Tibial artery (tissue), 4 donors: ENCODE measurements around the gene LCN2.

Experiments used
- DNase-seq, 2 donors: peaks; one replicate each; pipeline ENCODE4 v3.0.0-alpha.2; 2019
- H3K27ac ChIP-seq, 2 donors: fragments of 200-600 bp; sonication (generic) in 1 of 2; 1 replicate in 1 of 2; 2 replicates in 1 of 2; pipeline ENCODE4 v1.5.1; 2018 to 2019; ENCODE audit warnings: mild to moderate bottlenecking in 1 of 2
- H3K27me3 ChIP-seq, 2 donors: fragments of 200-600 bp; sonication (generic) in 1 of 2; one replicate each; pipeline versions ENCODE4 v1.5.1 to v1.6.0; 2016 to 2019
- H3K36me3 ChIP-seq, 3 donors: fragments of 200-600 bp; sonication (generic) in 2 of 3; one replicate each; pipeline ENCODE4 v1.5.1; 2016 to 2019; ENCODE audit warnings: mild to moderate bottlenecking in 2 of 3
- H3K4me1 ChIP-seq, 4 donors: fragments of 200-600 bp; sonication (generic) in 2 of 4; 1 replicate in 3 of 4; 2 replicates in 1 of 4; pipeline ENCODE4 v1.5.1; 2016 to 2019
- H3K4me3 ChIP-seq, 2 donors: fragments of 200-600 bp; sonication (generic) in 1 of 2; 1 replicate in 1 of 2; 2 replicates in 1 of 2; pipeline ENCODE4 v1.5.1; 2018 to 2019; ENCODE audit warnings: mild to moderate bottlenecking in 2 of 2
- H3K9me3 ChIP-seq, 3 donors: fragments of 200-600 bp; sonication (generic) in 1 of 3; one replicate each; pipeline ENCODE4 v1.5.1; 2016 to 2019
- CTCF ChIP-seq, 2 experiments: fragments of 200-600 bp in 1 of 2; fragments of 450-650 bp in 1 of 2; IDR thresholded peaks; one replicate each; pipeline ENCODE4 v1.5.1; 2017 to 2019; ENCODE audit warnings: antibody characterized with exemption in 2 of 2, mild to moderate bottlenecking in 1 of 2, moderate library complexity in 1 of 2
- intact Hi-C: fragments of 100-400 bp; cut with DNase I; formaldehyde crosslinking; loops from one replicate; pipeline ENCODE4 v1.15.0; 2023; ENCODE audit warnings: low total_unique reads

LCN2 gene

DNA sequence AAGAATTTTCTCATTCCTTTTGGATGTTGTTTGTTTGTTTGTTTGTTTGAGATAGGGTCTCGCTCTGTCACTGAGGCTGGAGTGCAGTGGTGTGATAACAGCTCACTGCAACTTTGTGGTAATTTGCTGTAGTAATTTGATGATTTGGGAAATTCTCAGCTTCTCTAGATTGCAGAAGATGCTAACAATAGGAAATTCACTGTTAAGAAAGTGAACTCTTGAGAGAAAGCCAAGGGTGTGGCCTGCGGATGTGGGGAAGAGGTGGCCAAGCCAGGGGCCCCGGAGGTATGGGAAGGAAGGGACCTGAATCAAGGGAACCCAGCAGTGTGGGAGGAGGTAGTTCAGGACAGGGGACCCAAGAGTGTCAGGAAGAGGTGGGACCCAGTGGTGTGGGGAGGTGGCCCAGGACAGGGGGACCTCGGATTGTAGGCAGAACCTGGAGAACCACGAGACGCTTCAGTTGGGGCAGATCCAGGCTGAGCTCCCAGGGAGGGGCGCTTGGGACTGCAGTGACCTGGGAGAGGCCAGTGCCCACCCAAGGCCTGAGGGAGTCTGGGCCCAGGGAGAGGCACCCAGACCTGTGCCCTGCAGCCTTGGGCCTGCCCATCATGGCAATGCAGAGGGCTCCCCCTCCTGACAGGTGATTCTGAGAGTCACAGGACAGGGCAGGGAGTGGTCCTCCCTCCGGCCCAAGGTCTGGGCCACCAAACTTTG lies 5.6 kb upstream of the LCN2 start:
- no peaks in the 10 kb centered on the region for H3K9me3 ChIP-seq
- H3K36me3 ChIP-seq = no peaks in the 10 kb centered on the region
- peaks cover 0 to 5% (median 0%) of the 10 kb centered on the region in 4 donors for H3K4me1 ChIP-seq
- H3K27ac ChIP-seq = no peak overlapping the region
- no peak for DNase-seq
- no peaks in the 10 kb centered on the region for H3K27me3 ChIP-seq
- intact Hi-C loops = no loop called here
- no peak for TF ChIP-seq CTCF (IDR thresholded peaks at IDR 0.05)
- no peak overlapping the region for H3K4me3 ChIP-seq

GRCh38 chr9:128144239-128145181 lies 4.7 kb upstream of the LCN2 start:
- H3K27ac ChIP-seq = no peak overlapping the region
- intact Hi-C loops = no loop called here

DNA sequence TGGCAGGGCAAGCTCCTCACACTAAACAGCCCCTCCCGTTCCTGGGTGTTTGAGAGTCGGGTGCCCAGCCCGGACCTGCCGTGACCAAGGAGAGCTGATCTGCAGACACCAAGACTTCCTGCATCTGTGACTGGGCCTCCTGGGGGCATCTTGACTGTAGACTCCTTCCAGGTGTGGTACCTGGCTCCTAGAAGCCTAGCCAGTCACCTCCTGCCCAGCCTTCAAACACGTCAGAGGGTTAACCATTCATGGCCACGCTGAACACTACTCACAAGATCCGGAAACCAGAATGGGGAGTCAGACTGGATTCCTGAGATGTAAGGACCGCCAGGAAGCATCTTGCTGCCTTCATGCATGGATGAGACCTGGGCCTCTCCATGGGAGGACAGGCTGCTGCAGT lies 3.7 kb upstream of the LCN2 start:
- DNase-seq = no peak
- H3K27ac ChIP-seq = no peak overlapping the region
- H3K27me3 ChIP-seq = no peaks in the 10 kb centered on the region
- H3K4me3 ChIP-seq = no peak overlapping the region
- no peaks in the 10 kb centered on the region for H3K36me3 ChIP-seq
- H3K4me1 ChIP-seq = peaks cover 0 to 12% (median 0%) of the 10 kb centered on the region in 4 donors
- TF ChIP-seq CTCF (IDR thresholded peaks at IDR 0.05) = no peak
- no peaks in the 10 kb centered on the region for H3K9me3 ChIP-seq
- intact Hi-C loops = no loop called here

More at GRCh38 chr9:128144239-128145181, 4.7 kb upstream of the LCN2 start:
- Histone ChIP-seq H3K4me3 (no peak overlapping the region), H3K4me1 (peaks cover 0 to 11% (median 0%) of the 10 kb centered on the region in 4 donors), H3K9me3 (no peaks in the 10 kb centered on the region), H3K27me3 (no peaks in the 10 kb centered on the region), H3K36me3 (no peaks in the 10 kb centered on the region)
- DNase-seq = no peak
- no peak for TF ChIP-seq CTCF (IDR thresholded peaks at IDR 0.05)

DNA sequence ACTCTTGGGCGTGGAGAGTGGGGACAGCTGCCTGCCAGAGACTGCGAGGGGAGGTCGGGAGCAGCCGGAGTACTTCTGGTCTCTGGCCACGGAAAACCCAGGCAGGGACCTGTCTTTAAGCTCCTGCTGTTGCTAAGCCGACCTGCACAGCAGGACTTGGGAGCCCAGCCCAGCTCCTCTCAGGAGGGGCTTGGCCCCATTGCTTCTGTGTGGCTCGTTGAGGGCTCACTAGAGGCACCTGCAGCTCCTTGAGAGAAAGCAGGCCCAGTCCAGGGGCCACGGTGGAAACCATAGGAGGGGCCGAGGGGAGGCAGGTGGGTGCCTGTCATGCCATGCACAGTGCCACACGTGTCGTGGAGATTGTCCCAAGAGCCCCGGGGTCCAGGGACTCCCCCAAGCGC lies 3.3 kb upstream of the LCN2 start:
- intact Hi-C loops = no loop called here
- Histone ChIP-seq H3K27ac (no peak overlapping the region), H3K9me3 (no peaks in the 10 kb centered on the region), H3K4me1 (peaks cover 0 to 12% (median 0%) of the 10 kb centered on the region in 4 donors), H3K27me3 (no peaks in the 10 kb centered on the region), H3K4me3 (no peak overlapping the region), H3K36me3 (no peaks in the 10 kb centered on the region)
- no peak for DNase-seq
- TF ChIP-seq CTCF (IDR thresholded peaks at IDR 0.05) = no peak

- TF ChIP-seq CTCF (IDR thresholded peaks at IDR 0.05) = no peak
- H3K27me3 ChIP-seq = no peaks in the 10 kb centered on the region
- no peaks in the 10 kb centered on the region for H3K9me3 ChIP-seq
- peaks cover 0 to 12% (median 0%) of the 10 kb centered on the region in 4 donors for H3K4me1 ChIP-seq
- intact Hi-C loops = no loop called here
- no peak overlapping the region for H3K27ac ChIP-seq
- H3K4me3 ChIP-seq = no peak overlapping the region
- no peak for DNase-seq
- no peaks in the 10 kb centered on the region for H3K36me3 ChIP-seq
These were observed 2.6 kb upstream of the LCN2 start for GRCh38 chr9:128146591-128147120.
